ENCODE results near the gene THAP7. TPM values are rescaled to one million over a fixed set of nuclear protein-coding genes. Genes with fewer than 3 reads are reported as not detected.

Gene THAP7
- total RNA-seq, 1 experiment from 2014 or later: 23.5 TPM

GRCh38 chr22:20980523-20980922, 21.4 kb downstream of the THAP7 start:
- no TSS peak for BruUV-seq (replicated peaks)
- Histone ChIP-seq H3K27me3 (ENCODE audit: control insufficient read depth, insufficient read depth, low read length) (no peaks in the 10 kb centered on the region), H3K9me3 (ENCODE audit: control insufficient read depth, insufficient read depth, low read depth, low read length) (no peaks in the 10 kb centered on the region), H3K27ac (ENCODE audit: low read length) (no peak overlapping the region), H3K4me3 (ENCODE audit: low read depth in 2 of 2, low read length in 2 of 2) (no peak overlapping the region), H3K4me1 (ENCODE audit: control insufficient read depth, insufficient read depth, low read length) (0 out of 2 replicates have a peak, but pooled peaks cover 3% of the 10 kb centered on the region), H3K36me3 (ENCODE audit: control insufficient read depth, insufficient read depth, low read length) (no peaks in the 10 kb centered on the region; the same call in 1 of the 2 replicates)
- CTCF ChIA-PET: no interaction called here
- POLR2A ChIA-PET: no interaction called here
- ATAC-seq: no peak
- TF ChIP-seq, protein P1, sequence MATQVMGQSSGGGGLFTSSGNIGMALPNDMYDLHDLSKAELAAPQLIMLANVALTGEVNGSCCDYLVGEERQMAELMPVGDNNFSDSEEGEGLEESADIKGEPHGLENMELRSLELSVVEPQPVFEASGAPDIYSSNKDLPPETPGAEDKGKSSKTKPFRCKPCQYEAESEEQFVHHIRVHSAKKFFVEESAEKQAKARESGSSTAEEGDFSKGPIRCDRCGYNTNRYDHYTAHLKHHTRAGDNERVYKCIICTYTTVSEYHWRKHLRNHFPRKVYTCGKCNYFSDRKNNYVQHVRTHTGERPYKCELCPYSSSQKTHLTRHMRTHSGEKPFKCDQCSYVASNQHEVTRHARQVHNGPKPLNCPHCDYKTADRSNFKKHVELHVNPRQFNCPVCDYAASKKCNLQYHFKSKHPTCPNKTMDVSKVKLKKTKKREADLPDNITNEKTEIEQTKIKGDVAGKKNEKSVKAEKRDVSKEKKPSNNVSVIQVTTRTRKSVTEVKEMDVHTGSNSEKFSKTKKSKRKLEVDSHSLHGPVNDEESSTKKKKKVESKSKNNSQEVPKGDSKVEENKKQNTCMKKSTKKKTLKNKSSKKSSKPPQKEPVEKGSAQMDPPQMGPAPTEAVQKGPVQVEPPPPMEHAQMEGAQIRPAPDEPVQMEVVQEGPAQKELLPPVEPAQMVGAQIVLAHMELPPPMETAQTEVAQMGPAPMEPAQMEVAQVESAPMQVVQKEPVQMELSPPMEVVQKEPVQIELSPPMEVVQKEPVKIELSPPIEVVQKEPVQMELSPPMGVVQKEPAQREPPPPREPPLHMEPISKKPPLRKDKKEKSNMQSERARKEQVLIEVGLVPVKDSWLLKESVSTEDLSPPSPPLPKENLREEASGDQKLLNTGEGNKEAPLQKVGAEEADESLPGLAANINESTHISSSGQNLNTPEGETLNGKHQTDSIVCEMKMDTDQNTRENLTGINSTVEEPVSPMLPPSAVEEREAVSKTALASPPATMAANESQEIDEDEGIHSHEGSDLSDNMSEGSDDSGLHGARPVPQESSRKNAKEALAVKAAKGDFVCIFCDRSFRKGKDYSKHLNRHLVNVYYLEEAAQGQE (IDR thresholded peaks at IDR 0.05; ENCODE audit: insufficient read depth in 1 of 2, low read depth in 2 of 2, low read length in 1 of 2): no peak
- no peak for TF ChIP-seq CTCF (IDR thresholded peaks at IDR 0.05)
- no peak for DNase-seq (ENCODE audit: low read depth, low spot score)
- in situ Hi-C loops (cut with HindIII; ENCODE audit: low pct_unique_long_range_greater_than_20kb, low sequenced_read_pairs): no loop called here
- intact Hi-C loops (cut with micrococcal nuclease; ENCODE audit: unreplicated experiment): no loop called here

DNA sequence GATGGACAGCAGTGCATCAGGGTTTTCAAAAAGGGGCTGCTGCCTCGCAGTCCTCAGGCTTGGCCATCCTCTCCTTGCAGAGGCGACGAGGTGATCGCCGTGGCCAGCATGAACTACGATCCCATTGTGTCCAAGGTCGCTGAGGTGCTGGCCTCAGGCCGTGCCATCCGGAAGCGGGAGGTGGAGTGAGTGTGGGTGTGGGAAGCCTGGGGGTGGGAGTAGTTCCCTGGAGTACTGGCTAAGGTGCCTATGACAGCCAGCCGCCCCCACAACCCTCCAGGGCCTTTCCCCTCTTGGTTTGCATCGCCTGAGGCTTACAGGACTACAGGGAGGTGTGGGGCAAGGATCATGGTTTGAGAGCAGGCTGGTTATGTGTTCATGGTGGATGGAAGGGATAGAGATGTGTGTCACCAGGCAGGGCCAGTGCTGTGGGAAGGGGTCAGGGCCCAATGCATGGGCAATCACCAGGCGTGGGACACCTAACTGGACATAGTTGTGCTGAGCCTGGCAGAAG, 21.9 kb downstream of the THAP7 start:
- CTCF ChIA-PET: no interaction called here
- Histone ChIP-seq H3K36me3 (ENCODE audit: control insufficient read depth, insufficient read depth, low read length) (no peaks in the 10 kb centered on the region; the same call in 1 of the 2 replicates), H3K4me1 (ENCODE audit: control insufficient read depth, insufficient read depth, low read length) (0 out of 2 replicates have a peak, but pooled peaks cover 3% of the 10 kb centered on the region), H3K27ac (ENCODE audit: low read length) (no peak overlapping the region), H3K27me3 (ENCODE audit: control insufficient read depth, insufficient read depth, low read length) (no peaks in the 10 kb centered on the region), H3K9me3 (ENCODE audit: control insufficient read depth, insufficient read depth, low read depth, low read length) (no peaks in the 10 kb centered on the region), H3K4me3 (ENCODE audit: low read depth in 2 of 2, low read length in 2 of 2) (no peak overlapping the region)
- BruUV-seq (replicated peaks): no TSS peak
- POLR2A ChIA-PET: no interaction called here
- in situ Hi-C loops (cut with HindIII; ENCODE audit: low pct_unique_long_range_greater_than_20kb, low sequenced_read_pairs) (no loop called here), intact Hi-C loops (cut with micrococcal nuclease; ENCODE audit: unreplicated experiment) (no loop called here)
- ATAC-seq (no peak), DNase-seq (ENCODE audit: low read depth, low spot score) (no peak)
- TF ChIP-seq TCF7L2 (IDR thresholded peaks at IDR 0.05; ENCODE audit: low read depth, low read length) (no peak), POLR2AphosphoS5 (IDR thresholded peaks at IDR 0.05; ENCODE audit: low read depth, low read length) (no peak)
- TF ChIP-seq, protein P1 (IDR thresholded peaks at IDR 0.05; ENCODE audit: insufficient read depth in 1 of 2, low read depth in 2 of 2, low read length in 1 of 2): no peak

Data from Panc1 (cell line).